Measurements from ENCODE around the gene SELENOF. TPM values are rescaled to one million over a fixed set of nuclear protein-coding genes. Genes with fewer than 3 reads are reported as not detected.

The SELENOF gene
- 100 to 1,000 TPM; 115 to 131 TPM for total RNA-seq

GRCh38 chr1:86913896-86914600 lies at the start of gene SELENOF:
TSS of gene SELENOF (minus strand) at chr1:86914126. CDS start at chr1:86914111, 15 bp downstream.
- ATAC-seq (peak; percentile 92), DNase-seq (peak; percentile 100)
- peaks cover 42% of the 10 kb centered on the region for H3K4me1 Mint-ChIP-seq (ENCODE audit: low read depth)
- H3K27me3 Mint-ChIP-seq: no peaks in the 10 kb centered on the region
- no peak within 1 kb of the TSS for H3K27ac Mint-ChIP-seq
- no peak within 1 kb of the TSS for H3K4me3 Mint-ChIP-seq
- TF ChIP-seq CTCF (IDR thresholded peaks at IDR 0.05): no peak
- ChIA-PET CTCF (interaction anchor here (0.8 to 2.8 kb wide), 8 partner anchors 10 to 210 kb away, joined by 3 to 27 read pairs (median 4); partner anchors contain the start of gene SH3GLB1), POLR2A (interaction anchor here (1.0 to 3.5 kb wide), 9 partner anchors 9 to 209 kb away, joined by 3 to 27 read pairs (median 6); partner anchors contain the start of gene SH3GLB1)
- intact Hi-C loops (cut with micrococcal nuclease): loop anchor here (10.0 kb wide), 3 partner anchors 131 to 209 kb away; partner anchors contain the start of gene SH3GLB1
- no peaks in the 10 kb centered on the region for H3K9me3 Mint-ChIP-seq
- H3K36me3 Mint-ChIP-seq (ENCODE audit: low read depth): peaks cover 29% of the 10 kb centered on the region

- intact Hi-C loops (cut with micrococcal nuclease): no loop called here
- ATAC-seq (no peak), DNase-seq (no peak)
- POLR2A ChIA-PET: no interaction called here
- Mint-ChIP-seq H3K27me3 (no peaks in the 10 kb centered on the region), H3K4me3 (no peak overlapping the region), H3K27ac (no peak overlapping the region), H3K9me3 (no peaks in the 10 kb centered on the region), H3K36me3 (ENCODE audit: low read depth) (no peaks in the 10 kb centered on the region), H3K4me1 (ENCODE audit: low read depth) (no peaks in the 10 kb centered on the region)
- TF ChIP-seq CTCF (IDR thresholded peaks at IDR 0.05): no peak
- CTCF ChIA-PET: interaction anchor here (0.7 kb wide), 1 partner anchor 41 kb away, joined by 3 read pairs; no protein-coding TSS in a partner anchor
Measured at GRCh38 chr1:86960548-86960947, 46.6 kb upstream of the SELENOF start.

- H3K4me1 Mint-ChIP-seq (ENCODE audit: low read depth): peaks cover 7% of the 10 kb centered on the region
Measured at GRCh38 chr1:86957221-86957620, 43.3 kb upstream of the SELENOF start.

GRCh38 chr1:86956221-86956620 lies 42.3 kb upstream of the SELENOF start:
- no peak for TF ChIP-seq CTCF (IDR thresholded peaks at IDR 0.05)
- Mint-ChIP-seq H3K27me3 (no peaks in the 10 kb centered on the region), H3K27ac (no peak overlapping the region), H3K36me3 (ENCODE audit: low read depth) (no peaks in the 10 kb centered on the region), H3K4me3 (no peak overlapping the region), H3K4me1 (ENCODE audit: low read depth) (peaks cover 7% of the 10 kb centered on the region), H3K9me3 (no peaks in the 10 kb centered on the region)
- CTCF ChIA-PET: interaction anchor here (0.8 kb wide), 1 partner anchor 122 kb away, joined by 3 read pairs; no protein-coding TSS in a partner anchor
- POLR2A ChIA-PET: no interaction called here
- DNase-seq (no peak), ATAC-seq (no peak)
- intact Hi-C loops (cut with micrococcal nuclease): no loop called here

More at GRCh38 chr1:86957221-86957620, 43.3 kb upstream of the SELENOF start:
- Mint-ChIP-seq H3K4me3 (no peak overlapping the region), H3K36me3 (ENCODE audit: low read depth) (no peaks in the 10 kb centered on the region), H3K9me3 (no peaks in the 10 kb centered on the region), H3K27ac (no peak overlapping the region), H3K27me3 (no peaks in the 10 kb centered on the region)
- no peak for TF ChIP-seq CTCF (IDR thresholded peaks at IDR 0.05)
- ATAC-seq (no peak), DNase-seq (no peak)
- ChIA-PET CTCF (interaction anchor here (0.9 kb wide), 1 partner anchor 83 kb away, joined by 3 read pairs; no protein-coding TSS in a partner anchor), POLR2A (interaction anchor here (0.7 kb wide), 1 partner anchor 78 kb away, joined by 3 read pairs; no protein-coding TSS in a partner anchor)
- intact Hi-C loops (cut with micrococcal nuclease): no loop called here

- Mint-ChIP-seq H3K9me3 (no peaks in the 10 kb centered on the region), H3K27ac (no peak overlapping the region), H3K4me1 (ENCODE audit: low read depth) (peaks cover 7% of the 10 kb centered on the region), H3K4me3 (no peak overlapping the region), H3K27me3 (no peaks in the 10 kb centered on the region), H3K36me3 (ENCODE audit: low read depth) (no peaks in the 10 kb centered on the region)
- intact Hi-C loops (cut with micrococcal nuclease): no loop called here
- TF ChIP-seq CTCF (IDR thresholded peaks at IDR 0.05): no peak
- no peak for DNase-seq
- POLR2A ChIA-PET: no interaction called here
- CTCF ChIA-PET: interaction anchor here (0.8 kb wide), 1 partner anchor 122 kb away, joined by 3 read pairs; no protein-coding TSS in a partner anchor
- ATAC-seq: no peak
Measured at GRCh38 chr1:86955678-86956077, 41.8 kb upstream of the SELENOF start.
